22Rv1 (cell line): ENCODE results near the gene PCIF1.

Experiments
- CTCF ChIP-seq: fragments of 450-650 bp; IDR thresholded peaks from 2 replicates; pipeline ENCODE4 v1.5.1; 2017; ENCODE audit warnings: mild to moderate bottlenecking
- ZFX ChIP-seq: fragments of 450-650 bp; IDR thresholded peaks from 2 replicates; pipeline ENCODE4 v1.6.1; 2017; ENCODE audit warnings: antibody characterized with exemption, borderline replicate concordance

- TF ChIP-seq CTCF (no peak), ZFX (no peak)
Observed at GRCh38 chr20:45951925-45952834, 17.7 kb downstream of the PCIF1 start.
